Vagina (tissue), 2 donors: Measurements from ENCODE around the gene NXPE3. TPM values are rescaled to one million over a fixed set of nuclear protein-coding genes. Genes with fewer than 3 reads are reported as not detected.
"Not testable (repeated sequence)": the region's sequence is repeated elsewhere in the genome, so short reads cannot be mapped to it uniquely, and the experiment has no call there.

Source experiments
- DNase-seq, 2 donors: peaks; one replicate each; pipeline ENCODE4 v3.0.0-alpha.2; 2017; ENCODE audit errors: extremely low spot score in 2 of 2
- H3K27ac ChIP-seq: fragments of 200-600 bp; sonication (generic); one replicate; pipeline ENCODE4 v1.5.1; 2019
- H3K27me3 ChIP-seq: fragments of 200-600 bp; sonication (generic); one replicate; pipeline ENCODE4 v1.5.1; 2019
- H3K36me3 ChIP-seq, 2 donors: fragments of 200-600 bp; sonication (generic); one replicate each; pipeline ENCODE4 v1.5.1; 2017 to 2019
- H3K4me1 ChIP-seq: fragments of 200-600 bp; sonication (generic); one replicate; pipeline ENCODE4 v1.5.1; 2019
- H3K4me3 ChIP-seq, 2 donors: fragments of 200-600 bp; sonication (generic); 1 replicate in 1 of 2; 2 replicates in 1 of 2; pipeline ENCODE4 v1.5.1; 2016 to 2019
- H3K9me3 ChIP-seq: fragments of 200-600 bp; sonication (generic); one replicate; pipeline ENCODE4 v1.5.1; 2019
- POLR2A ChIP-seq, 2 donors: fragments of 450-650 bp; IDR thresholded peaks; one replicate each; pipeline ENCODE4 v1.6.1; 2017; ENCODE audit warnings: antibody characterized with exemption in 2 of 2, mild to moderate bottlenecking in 2 of 2, moderate library complexity in 2 of 2
- POLR2AphosphoS5 ChIP-seq, 2 donors: sonication (generic); formaldehyde crosslinking; IDR thresholded peaks; one replicate each; pipeline ENCODE4 v1.9.0; 2017; ENCODE audit warnings: antibody characterized with exemption in 2 of 2, mild to moderate bottlenecking in 2 of 2, low read depth in 1 of 2; ENCODE audit not compliant: insufficient read depth in 1 of 2
- intact Hi-C: fragments of 100-400 bp; cut with DNase I; formaldehyde crosslinking; loops from one replicate; pipeline ENCODE4 v1.15.1; 2023
- total RNA-seq: library from RNA; depleted of rRNA; stranded (reverse); fragments of >200 nt; gene quantifications from one replicate; pipeline ENCODE4 v1.2.3, GENCODE V29; 2016
- TF ChIP-seq, protein P1 (sequence below), 3 experiments: fragments of 450-650 bp in 2 of 3; fragments of 200-600 bp in 1 of 3; sonication (generic) in 1 of 3; IDR thresholded peaks; one replicate each; pipeline ENCODE4 v1.5.1; 2017 to 2019; ENCODE audit warnings: antibody characterized with exemption in 3 of 3, mild to moderate bottlenecking in 2 of 3, moderate library complexity in 2 of 3

The NXPE3 gene
- total RNA-seq, 1 donor from 2014 or later, result 13.3 TPM

- DNase-seq, result no peak
- intact Hi-C loops, result no loop called here
- H3K4me3 ChIP-seq, result no peak overlapping the region
- no peak overlapping the region for H3K27ac ChIP-seq
- no peaks in the 10 kb centered on the region for H3K27me3 ChIP-seq
- H3K4me1 ChIP-seq, result no peaks in the 10 kb centered on the region
- TF ChIP-seq POLR2AphosphoS5 (IDR thresholded peaks at IDR 0.05; ENCODE audit: insufficient read depth in 1 of 2, low read depth in 1 of 2) (no peak), POLR2A (IDR thresholded peaks at IDR 0.05) (no peak)
- TF ChIP-seq, protein P1, sequence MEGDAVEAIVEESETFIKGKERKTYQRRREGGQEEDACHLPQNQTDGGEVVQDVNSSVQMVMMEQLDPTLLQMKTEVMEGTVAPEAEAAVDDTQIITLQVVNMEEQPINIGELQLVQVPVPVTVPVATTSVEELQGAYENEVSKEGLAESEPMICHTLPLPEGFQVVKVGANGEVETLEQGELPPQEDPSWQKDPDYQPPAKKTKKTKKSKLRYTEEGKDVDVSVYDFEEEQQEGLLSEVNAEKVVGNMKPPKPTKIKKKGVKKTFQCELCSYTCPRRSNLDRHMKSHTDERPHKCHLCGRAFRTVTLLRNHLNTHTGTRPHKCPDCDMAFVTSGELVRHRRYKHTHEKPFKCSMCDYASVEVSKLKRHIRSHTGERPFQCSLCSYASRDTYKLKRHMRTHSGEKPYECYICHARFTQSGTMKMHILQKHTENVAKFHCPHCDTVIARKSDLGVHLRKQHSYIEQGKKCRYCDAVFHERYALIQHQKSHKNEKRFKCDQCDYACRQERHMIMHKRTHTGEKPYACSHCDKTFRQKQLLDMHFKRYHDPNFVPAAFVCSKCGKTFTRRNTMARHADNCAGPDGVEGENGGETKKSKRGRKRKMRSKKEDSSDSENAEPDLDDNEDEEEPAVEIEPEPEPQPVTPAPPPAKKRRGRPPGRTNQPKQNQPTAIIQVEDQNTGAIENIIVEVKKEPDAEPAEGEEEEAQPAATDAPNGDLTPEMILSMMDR (IDR thresholded peaks at IDR 0.05), result no peak
- no peaks in the 10 kb centered on the region for H3K9me3 ChIP-seq
- no peaks in the 10 kb centered on the region for H3K36me3 ChIP-seq
Measured at GRCh38 chr3:101744811-101745210, 34.2 kb upstream of the NXPE3 start.

- H3K9me3 ChIP-seq, H3K4me3 ChIP-seq, H3K27me3 ChIP-seq, H3K27ac ChIP-seq, DNase-seq, H3K4me1 ChIP-seq, intact Hi-C loops, H3K36me3 ChIP-seq: not testable (repeated sequence)
Measured at GRCh38 chr3:101745934-101746333, 33.1 kb upstream of the NXPE3 start.

- H3K27ac ChIP-seq, DNase-seq, H3K27me3 ChIP-seq, H3K4me3 ChIP-seq, intact Hi-C loops, H3K4me1 ChIP-seq, H3K9me3 ChIP-seq: not testable (repeated sequence)
- H3K36me3 ChIP-seq, result peaks cover 3 to 29% of the 10 kb centered on the region in 2 donors
Measured at GRCh38 chr3:101753386-101754113, 25.5 kb upstream of the NXPE3 start.

- no peak overlapping the region for H3K27ac ChIP-seq
- no peak overlapping the region for H3K4me3 ChIP-seq
- no peaks in the 10 kb centered on the region for H3K4me1 ChIP-seq
- no peaks in the 10 kb centered on the region for H3K27me3 ChIP-seq
- TF ChIP-seq POLR2AphosphoS5 (IDR thresholded peaks at IDR 0.05; ENCODE audit: insufficient read depth in 1 of 2, low read depth in 1 of 2) (no peak), POLR2A (IDR thresholded peaks at IDR 0.05) (no peak)
- TF ChIP-seq, protein P1 (IDR thresholded peaks at IDR 0.05), result no peak
- H3K36me3 ChIP-seq, result peaks cover 3 to 35% of the 10 kb centered on the region in 2 donors
- no peak for DNase-seq
- H3K9me3 ChIP-seq, result no peaks in the 10 kb centered on the region
- intact Hi-C loops, result no loop called here
Measured at GRCh38 chr3:101758224-101758623, 20.8 kb upstream of the NXPE3 start.

DNA sequence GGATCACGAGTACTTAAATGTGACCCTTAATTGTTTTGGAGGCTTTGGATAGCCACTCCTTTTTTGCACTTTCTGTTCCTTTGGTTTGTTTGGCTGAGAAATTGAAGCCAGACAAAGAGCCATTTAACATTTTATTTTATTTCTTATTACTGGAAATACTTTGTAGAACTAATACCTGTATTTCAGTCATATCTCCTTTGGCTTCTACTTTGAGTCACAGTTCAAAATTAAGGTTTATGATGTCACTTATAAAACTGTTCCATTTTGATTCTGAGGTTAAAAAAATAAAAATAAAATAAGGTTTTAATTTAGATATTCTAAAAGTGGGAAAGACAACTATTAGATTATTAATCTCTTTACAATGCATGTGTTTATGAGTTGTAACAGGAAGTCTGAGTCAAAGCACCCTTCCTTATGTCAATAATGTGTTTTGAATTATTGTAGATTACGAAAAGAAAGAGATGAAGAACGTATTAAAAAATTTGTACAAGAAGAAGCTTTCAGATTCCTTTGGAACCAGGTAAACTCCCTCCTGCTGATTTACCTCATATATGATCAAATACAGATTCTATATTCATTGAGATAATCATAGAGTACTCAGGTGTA is 16.9 kb upstream of the NXPE3 start:
- H3K27ac ChIP-seq, result no peak overlapping the region
- no peaks in the 10 kb centered on the region for H3K27me3 ChIP-seq
- H3K4me3 ChIP-seq, result no peak overlapping the region
- intact Hi-C loops, result no loop called here
- no peaks in the 10 kb centered on the region for H3K9me3 ChIP-seq
- TF ChIP-seq POLR2AphosphoS5 (IDR thresholded peaks at IDR 0.05; ENCODE audit: insufficient read depth in 1 of 2, low read depth in 1 of 2) (no peak), POLR2A (IDR thresholded peaks at IDR 0.05) (no peak)
- TF ChIP-seq, protein P1 (IDR thresholded peaks at IDR 0.05), result no peak
- peaks cover 0 to 18% of the 10 kb centered on the region in 2 donors for H3K36me3 ChIP-seq
- H3K4me1 ChIP-seq, result no peaks in the 10 kb centered on the region
- no peak for DNase-seq

GRCh38 chr3:101777745-101778281 is 1.2 kb upstream of the NXPE3 start:
- peaks cover 24% of the 10 kb centered on the region for H3K4me1 ChIP-seq
- not testable (repeated sequence) for H3K36me3 ChIP-seq, H3K9me3 ChIP-seq, H3K4me3 ChIP-seq, DNase-seq, H3K27ac ChIP-seq, H3K27me3 ChIP-seq
- intact Hi-C loops, result loop anchor here (2.0 kb wide), 1 partner anchor 101 kb away; the partner anchor contains the start of gene ZBTB11
